ENCODE results near the gene NPAS1. TPM values are rescaled to one million over a fixed set of nuclear protein-coding genes. Genes with fewer than 3 reads are reported as not detected.
A peak's percentile ranks its signal among the peaks of the same experiment; 100 is the strongest.

The NPAS1 gene
- total and polyA plus RNA-seq, 2 of the 13 experiments (the other 11 are each of a cell fraction or from before 2014, with no cell fraction given), result 0.35 to 2.9 TPM

DNA sequence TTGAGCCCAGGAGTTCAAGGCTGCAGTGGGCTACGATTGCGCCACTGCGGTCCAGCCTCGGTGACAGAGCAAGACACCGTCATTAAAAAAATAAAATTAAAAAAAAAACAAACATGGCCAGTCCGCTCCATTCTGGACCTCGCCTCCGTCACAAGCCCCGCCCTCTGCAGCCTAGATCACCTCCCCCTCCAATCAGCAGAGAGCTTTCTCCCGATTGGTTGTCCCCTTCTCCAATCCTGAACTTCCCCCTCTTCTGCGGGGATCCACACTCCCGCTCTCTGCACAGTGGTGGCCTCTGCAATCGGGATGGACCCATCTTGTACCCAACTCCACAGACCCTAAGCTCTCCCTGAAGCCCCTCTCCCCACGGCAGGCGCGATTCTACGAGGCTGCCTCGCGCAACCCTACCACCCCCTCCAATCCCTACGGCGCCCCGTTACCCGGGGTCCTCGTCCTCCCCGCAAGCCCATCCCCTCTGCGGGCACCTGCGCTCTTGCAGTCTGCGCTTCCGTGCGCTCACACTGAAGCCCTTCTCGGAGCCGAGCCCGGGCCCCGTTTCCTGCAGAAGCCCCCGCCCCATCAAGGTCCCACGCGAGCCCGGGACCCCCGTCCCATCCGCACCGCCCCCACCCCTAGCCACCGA lies 28.2 kb downstream of the NPAS1 start (continued):
- TF ChIP-seq, protein P1, sequence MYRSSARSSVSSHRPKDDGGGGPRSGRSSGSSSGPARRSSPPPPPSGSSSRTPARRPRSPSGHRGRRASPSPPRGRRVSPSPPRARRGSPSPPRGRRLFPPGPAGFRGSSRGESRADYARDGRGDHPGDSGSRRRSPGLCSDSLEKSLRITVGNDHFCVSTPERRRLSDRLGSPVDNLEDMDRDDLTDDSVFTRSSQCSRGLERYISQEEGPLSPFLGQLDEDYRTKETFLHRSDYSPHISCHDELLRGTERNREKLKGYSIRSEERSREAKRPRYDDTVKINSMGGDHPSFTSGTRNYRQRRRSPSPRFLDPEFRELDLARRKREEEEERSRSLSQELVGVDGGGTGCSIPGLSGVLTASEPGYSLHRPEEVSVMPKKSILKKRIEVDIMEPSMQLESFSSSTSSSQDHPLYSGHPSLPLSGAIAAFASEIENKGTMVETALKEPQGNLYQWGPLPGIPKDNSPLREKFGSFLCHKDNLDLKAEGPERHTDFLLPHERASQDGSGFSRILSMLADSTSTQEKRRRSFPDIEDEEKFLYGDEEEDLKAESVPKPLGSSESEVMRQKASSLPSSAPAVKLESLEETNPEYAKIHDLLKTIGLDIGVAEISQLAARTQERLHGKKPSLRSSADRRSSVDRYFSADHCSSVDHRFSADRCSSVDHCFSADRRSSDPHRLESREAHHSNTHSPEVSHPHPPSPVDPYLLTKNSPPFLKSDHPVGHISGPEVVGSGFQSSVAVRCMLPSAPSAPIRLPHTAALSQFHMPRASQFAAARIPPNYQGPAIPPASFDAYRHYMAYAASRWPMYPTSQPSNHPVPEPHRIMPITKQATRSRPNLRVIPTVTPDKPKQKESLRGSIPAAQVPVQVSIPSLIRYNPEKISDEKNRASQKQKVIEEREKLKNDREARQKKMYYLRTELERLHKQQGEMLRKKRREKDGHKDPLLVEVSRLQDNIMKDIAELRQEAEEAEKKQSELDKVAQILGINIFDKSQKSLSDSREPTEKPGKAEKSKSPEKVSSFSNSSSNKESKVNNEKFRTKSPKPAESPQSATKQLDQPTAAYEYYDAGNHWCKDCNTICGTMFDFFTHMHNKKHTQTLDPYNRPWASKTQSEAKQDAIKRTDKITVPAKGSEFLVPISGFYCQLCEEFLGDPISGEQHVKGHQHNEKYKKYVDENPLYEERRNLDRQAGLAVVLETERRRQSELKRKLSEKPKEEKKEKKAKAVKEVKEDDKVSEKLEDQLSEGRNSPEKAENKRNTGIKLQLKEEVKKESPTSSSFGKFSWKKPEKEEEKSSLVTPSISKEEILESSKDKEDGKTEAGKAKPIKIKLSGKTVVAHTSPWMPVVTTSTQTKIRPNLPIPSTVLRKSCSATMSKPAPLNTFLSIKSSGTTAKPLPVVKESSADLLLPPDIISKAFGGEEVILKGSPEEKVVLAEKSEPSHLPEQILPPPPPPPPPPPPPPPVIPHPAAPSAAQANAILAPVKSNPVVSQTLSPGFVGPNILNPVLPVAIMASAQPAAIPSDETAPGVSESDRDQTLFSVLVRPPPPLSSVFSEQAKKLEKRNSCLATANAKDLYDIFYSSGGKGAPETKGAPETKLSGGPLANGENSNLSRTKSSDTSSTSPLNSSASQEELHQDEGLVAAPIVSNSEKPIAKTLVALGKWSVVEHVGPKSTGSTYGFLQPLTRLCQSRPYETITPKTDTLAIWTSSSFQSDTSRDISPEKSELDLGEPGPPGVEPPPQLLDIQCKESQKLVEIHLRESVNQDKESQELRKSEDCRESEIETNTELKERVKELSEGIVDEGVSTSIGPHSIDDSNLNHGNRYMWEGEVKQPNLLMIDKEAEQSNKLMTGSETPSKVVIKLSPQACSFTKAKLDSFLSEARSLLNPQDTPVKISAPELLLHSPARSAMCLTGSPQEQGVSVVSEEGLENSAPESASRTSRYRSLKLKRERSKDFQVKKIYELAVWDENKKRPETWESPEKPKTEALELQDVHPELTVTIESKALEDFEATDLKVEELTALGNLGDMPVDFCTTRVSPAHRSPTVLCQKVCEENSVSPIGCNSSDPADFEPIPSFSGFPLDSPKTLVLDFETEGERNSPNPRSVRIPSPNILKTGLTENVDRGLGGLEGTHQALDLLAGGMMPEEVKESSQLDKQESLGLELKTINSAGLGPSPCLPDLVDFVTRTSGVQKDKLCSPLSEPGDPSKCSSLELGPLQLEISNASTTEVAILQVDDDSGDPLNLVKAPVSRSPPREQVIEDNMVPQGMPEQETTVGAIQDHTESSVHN (CRISPR knock-in tag; IDR thresholded peaks at IDR 0.05), result no peak
- TF ChIP-seq, protein P2, sequence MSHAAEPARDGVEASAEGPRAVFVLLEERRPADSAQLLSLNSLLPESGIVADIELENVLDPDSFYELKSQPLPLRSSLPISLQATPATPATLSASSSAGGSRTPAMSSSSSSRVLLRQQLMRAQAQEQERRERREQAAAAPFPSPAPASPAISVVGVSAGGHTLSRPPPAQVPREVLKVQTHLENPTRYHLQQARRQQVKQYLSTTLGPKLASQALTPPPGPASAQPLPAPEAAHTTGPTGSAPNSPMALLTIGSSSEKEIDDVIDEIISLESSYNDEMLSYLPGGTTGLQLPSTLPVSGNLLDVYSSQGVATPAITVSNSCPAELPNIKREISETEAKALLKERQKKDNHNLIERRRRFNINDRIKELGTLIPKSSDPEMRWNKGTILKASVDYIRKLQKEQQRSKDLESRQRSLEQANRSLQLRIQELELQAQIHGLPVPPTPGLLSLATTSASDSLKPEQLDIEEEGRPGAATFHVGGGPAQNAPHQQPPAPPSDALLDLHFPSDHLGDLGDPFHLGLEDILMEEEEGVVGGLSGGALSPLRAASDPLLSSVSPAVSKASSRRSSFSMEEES (CRISPR knock-in tag; IDR thresholded peaks at IDR 0.05), result no peak
- TF ChIP-seq SSRP1 (CRISPR knock-in tag; IDR thresholded peaks at IDR 0.05) (no peak), CHCHD3 (CRISPR knock-in tag; IDR thresholded peaks at IDR 0.05) (no peak), ZBTB3 (CRISPR knock-in tag; IDR thresholded peaks at IDR 0.05; ENCODE audit: borderline replicate concordance, low read depth) (no peak), NR1H2 (CRISPR knock-in tag; IDR thresholded peaks at IDR 0.05; ENCODE audit: borderline replicate concordance, low read depth) (no peak), ETV5 (CRISPR knock-in tag; IDR thresholded peaks at IDR 0.05; ENCODE audit: borderline replicate concordance) (peak; percentile 9; the same call in 1 of the 2 replicates), ZNF263 (CRISPR knock-in tag; IDR thresholded peaks at IDR 0.05) (no peak), RBAK (CRISPR knock-in tag; IDR thresholded peaks at IDR 0.05) (no peak), POLR2A (IDR thresholded peaks at IDR 0.05; ENCODE audit: insufficient read depth in 1 of 2, low read depth in 2 of 2, low read length in 2 of 2) (peak; percentile 74 to 86), AHR (CRISPR knock-in tag; IDR thresholded peaks at IDR 0.05) (no peak; the same call in 1 of the 2 replicates)
- TF ChIP-seq, protein P3, sequence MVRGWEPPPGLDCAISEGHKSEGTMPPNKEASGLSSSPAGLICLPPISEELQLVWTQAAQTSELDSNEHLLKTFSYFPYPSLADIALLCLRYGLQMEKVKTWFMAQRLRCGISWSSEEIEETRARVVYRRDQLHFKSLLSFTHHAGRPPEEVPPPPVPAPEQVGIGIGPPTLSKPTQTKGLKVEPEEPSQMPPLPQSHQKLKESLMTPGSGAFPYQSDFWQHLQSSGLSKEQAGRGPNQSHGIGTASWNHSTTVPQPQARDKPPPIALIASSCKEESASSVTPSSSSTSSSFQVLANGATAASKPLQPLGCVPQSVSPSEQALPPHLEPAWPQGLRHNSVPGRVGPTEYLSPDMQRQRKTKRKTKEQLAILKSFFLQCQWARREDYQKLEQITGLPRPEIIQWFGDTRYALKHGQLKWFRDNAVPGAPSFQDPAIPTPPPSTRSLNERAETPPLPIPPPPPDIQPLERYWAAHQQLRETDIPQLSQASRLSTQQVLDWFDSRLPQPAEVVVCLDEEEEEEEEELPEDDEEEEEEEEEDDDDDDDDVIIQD (CRISPR knock-in tag; IDR thresholded peaks at IDR 0.05; ENCODE audit: low read depth), result 0 out of 2 replicates have a peak, but pooled peaks have one; percentile 25
- TF ChIP-seq, protein P4, sequence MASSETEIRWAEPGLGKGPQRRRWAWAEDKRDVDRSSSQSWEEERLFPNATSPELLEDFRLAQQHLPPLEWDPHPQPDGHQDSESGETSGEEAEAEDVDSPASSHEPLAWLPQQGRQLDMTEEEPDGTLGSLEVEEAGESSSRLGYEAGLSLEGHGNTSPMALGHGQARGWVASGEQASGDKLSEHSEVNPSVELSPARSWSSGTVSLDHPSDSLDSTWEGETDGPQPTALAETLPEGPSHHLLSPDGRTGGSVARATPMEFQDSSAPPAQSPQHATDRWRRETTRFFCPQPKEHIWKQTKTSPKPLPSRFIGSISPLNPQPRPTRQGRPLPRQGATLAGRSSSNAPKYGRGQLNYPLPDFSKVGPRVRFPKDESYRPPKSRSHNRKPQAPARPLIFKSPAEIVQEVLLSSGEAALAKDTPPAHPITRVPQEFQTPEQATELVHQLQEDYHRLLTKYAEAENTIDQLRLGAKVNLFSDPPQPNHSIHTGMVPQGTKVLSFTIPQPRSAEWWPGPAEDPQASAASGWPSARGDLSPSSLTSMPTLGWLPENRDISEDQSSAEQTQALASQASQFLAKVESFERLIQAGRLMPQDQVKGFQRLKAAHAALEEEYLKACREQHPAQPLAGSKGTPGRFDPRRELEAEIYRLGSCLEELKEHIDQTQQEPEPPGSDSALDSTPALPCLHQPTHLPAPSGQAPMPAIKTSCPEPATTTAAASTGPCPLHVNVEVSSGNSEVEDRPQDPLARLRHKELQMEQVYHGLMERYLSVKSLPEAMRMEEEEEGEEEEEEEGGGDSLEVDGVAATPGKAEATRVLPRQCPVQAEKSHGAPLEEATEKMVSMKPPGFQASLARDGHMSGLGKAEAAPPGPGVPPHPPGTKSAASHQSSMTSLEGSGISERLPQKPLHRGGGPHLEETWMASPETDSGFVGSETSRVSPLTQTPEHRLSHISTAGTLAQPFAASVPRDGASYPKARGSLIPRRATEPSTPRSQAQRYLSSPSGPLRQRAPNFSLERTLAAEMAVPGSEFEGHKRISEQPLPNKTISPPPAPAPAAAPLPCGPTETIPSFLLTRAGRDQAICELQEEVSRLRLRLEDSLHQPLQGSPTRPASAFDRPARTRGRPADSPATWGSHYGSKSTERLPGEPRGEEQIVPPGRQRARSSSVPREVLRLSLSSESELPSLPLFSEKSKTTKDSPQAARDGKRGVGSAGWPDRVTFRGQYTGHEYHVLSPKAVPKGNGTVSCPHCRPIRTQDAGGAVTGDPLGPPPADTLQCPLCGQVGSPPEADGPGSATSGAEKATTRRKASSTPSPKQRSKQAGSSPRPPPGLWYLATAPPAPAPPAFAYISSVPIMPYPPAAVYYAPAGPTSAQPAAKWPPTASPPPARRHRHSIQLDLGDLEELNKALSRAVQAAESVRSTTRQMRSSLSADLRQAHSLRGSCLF (CRISPR knock-in tag; IDR thresholded peaks at IDR 0.05; ENCODE audit: borderline replicate concordance), result no peak
